Pancreas (tissue), 10 donors: ENCODE measurements around the gene PDLIM5. TPM values are rescaled to one million over a fixed set of nuclear protein-coding genes. Genes with fewer than 3 reads are reported as not detected.

Experiments
- ATAC-seq, 4 donors: fragments of 200-7000 bp; cut with Tn5 transposase; one replicate each; pipeline versions ENCODE4 v1.8.0 to v1.9.1; 2020; ENCODE audit warnings: mild to moderate bottlenecking in 4 of 4, moderate library complexity in 4 of 4
- DNase-seq, 6 donors: peaks; one replicate each; pipeline ENCODE4 v3.0.0-alpha.2; 2020
- FAIRE-seq: peaks from 2 replicates; lab custom pipeline; 2012; peaks lifted over from hg19 to GRCh38; lab: Jason Lieb, UNC
- H3K27ac ChIP-seq, 4 donors: fragments of 200-600 bp; sonication (generic); 1 replicate in 3 of 4; 2 replicates in 1 of 4; pipeline versions ENCODE4 v1.5.0 to v1.8.0; 2020
- H3K27me3 ChIP-seq, 4 donors: fragments of 200-600 bp; one replicate each; pipeline ENCODE4 v1.8.0; 2021
- H3K36me3 ChIP-seq, 3 donors: fragments of 200-600 bp; sonication (generic) in 1 of 3; one replicate each; pipeline versions ENCODE4 v1.5.0 to v1.8.0; 2020 to 2021
- H3K4me1 ChIP-seq, 3 donors: fragments of 200-600 bp; one replicate each; pipeline ENCODE4 v1.8.0; 2021
- H3K4me3 ChIP-seq, 4 donors: fragments of 200-600 bp; sonication (generic) in 2 of 4; one replicate each; pipeline versions ENCODE4 v1.5.0 to v1.8.0; 2020 to 2021
- H3K9me3 ChIP-seq, 4 donors: fragments of 200-600 bp; one replicate each; pipeline ENCODE4 v1.8.0; 2021
- WGBS, 2 donors: extraction: QIAGEN DNeasy Blood & Tissue Kit; methylation state at CpG; one replicate each; pipeline ENCODE4 v1.1.7; 2013; 5-methylcytosine and 5-hydroxymethylcytosine counted together
- intact Hi-C, 3 donors: fragments of 100-400 bp; cut with DNase I; formaldehyde crosslinking; loops; one replicate each; pipeline versions ENCODE4 v1.11.1 to v1.14.2; 2022
- polyA plus RNA-seq, 2 donors: library from polyadenylated mRNA; stranded (reverse); fragments of 200-250 nt; gene quantifications; one replicate each; pipeline ENCODE4 v1.2.3, GENCODE V29; 2013
- total RNA-seq, 6 donors: library from RNA; stranded (reverse); fragmentation: NEBNext Ultra II Directional in 4 of 6; extraction: Animal tissue kit (Norgen Biotek cat#: 25700) in 4 of 6; gene quantifications; one replicate each; pipeline versions ENCODE4 v1.2.1 to v1.2.4, GENCODE V29; 2021 to 2023
- TF ChIP-seq, protein P1 (sequence below), 4 donors: fragments of 200-600 bp; sonication (generic) in 3 of 4; IDR thresholded peaks; one replicate each; pipeline versions ENCODE4 v1.5.0 to v1.8.0; 2021; ENCODE audit warnings: antibody characterized with exemption in 4 of 4
- donor health status: healthy with polysubstance abuse.
- donor health status: DM: no; HTN: no; CAD: no; lungs with moderate emphysema.
- donor health status: DM: no; HTN: no; CAD: no.
- donor health status: control.
- donor health status: control.
- donor health status: Bipolar disorder and iron deficiency.
- donor health status: DM: yes; HTN: yes; CAD: no.
- donor health status: DM: no; HTN: no; CAD: no.
- donor health status: DM: no; HTN: no; CAD: no.
- donor health status: DM: yes; HTN: yes; CAD: no.

PDLIM5 gene
- total and polyA plus RNA-seq, 8 donors = 13.2 to 99.0 (median 49.8) TPM

DNA sequence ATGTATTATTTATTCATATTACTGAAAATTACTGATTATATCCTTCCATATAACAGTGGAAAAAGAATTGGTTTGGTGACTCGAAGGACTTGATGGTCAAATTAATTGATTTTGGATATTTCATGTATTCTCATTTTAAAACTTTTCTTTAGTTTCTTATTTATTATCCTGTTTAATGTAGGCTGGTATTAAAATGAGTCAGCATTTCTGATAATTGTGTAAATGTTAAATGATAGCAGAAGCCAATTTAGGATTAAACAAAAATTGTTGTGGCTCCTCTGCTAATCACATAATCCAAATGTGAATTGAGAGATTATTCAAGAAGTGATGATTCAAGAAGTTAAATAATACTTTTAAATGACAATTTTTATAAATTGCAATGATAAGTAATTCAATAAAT lies 38.7 kb downstream of the PDLIM5 start:
- no peak for DNase-seq
- no peak for ATAC-seq
- Histone ChIP-seq H3K27me3 (no peaks in the 10 kb centered on the region), H3K27ac (no peak overlapping the region), H3K4me3 (no peak overlapping the region), H3K4me1 (peaks cover 0 to 9% (median 7%) of the 10 kb centered on the region in 3 donors), H3K9me3 (no peaks in the 10 kb centered on the region), H3K36me3 (no peaks in the 10 kb centered on the region)
- 96 to 98% methylated on average over 1 of the region's 1 CpG for WGBS, 2 donors
- FAIRE-seq = peak; percentile 87
- intact Hi-C loops = no loop called here
- TF ChIP-seq, protein P1, sequence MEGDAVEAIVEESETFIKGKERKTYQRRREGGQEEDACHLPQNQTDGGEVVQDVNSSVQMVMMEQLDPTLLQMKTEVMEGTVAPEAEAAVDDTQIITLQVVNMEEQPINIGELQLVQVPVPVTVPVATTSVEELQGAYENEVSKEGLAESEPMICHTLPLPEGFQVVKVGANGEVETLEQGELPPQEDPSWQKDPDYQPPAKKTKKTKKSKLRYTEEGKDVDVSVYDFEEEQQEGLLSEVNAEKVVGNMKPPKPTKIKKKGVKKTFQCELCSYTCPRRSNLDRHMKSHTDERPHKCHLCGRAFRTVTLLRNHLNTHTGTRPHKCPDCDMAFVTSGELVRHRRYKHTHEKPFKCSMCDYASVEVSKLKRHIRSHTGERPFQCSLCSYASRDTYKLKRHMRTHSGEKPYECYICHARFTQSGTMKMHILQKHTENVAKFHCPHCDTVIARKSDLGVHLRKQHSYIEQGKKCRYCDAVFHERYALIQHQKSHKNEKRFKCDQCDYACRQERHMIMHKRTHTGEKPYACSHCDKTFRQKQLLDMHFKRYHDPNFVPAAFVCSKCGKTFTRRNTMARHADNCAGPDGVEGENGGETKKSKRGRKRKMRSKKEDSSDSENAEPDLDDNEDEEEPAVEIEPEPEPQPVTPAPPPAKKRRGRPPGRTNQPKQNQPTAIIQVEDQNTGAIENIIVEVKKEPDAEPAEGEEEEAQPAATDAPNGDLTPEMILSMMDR (IDR thresholded peaks at IDR 0.05) = no peak

DNA sequence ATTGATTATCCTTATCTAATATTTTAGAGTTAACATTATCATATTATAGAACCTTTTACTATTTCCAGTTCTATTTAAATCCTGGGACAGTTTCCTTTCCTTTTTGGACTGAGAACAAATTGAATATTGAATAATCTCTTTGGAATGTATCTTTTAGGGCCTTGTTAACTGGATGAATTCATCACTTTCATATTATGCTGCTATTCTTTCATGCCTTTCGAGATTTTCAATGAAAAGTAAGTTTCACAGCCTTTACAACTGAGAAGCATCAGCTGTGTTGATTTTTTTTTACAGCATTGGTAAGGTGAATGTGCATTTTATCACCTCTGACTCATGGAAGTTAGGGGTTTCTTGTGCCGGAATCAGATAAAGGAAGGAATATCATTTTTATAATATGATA lies 39.6 kb downstream of the PDLIM5 start:
- H3K4me3 ChIP-seq = no peak overlapping the region
- no peak for FAIRE-seq
- peaks cover 0 to 9% (median 7%) of the 10 kb centered on the region in 3 donors for H3K4me1 ChIP-seq
- intact Hi-C loops = no loop called here
- 64 to 67% methylated on average over 2 of the region's 2 CpGs for WGBS, 2 donors
- no peak for DNase-seq
- H3K36me3 ChIP-seq = no peaks in the 10 kb centered on the region
- no peaks in the 10 kb centered on the region for H3K27me3 ChIP-seq
- TF ChIP-seq, protein P1 (IDR thresholded peaks at IDR 0.05) = no peak
- H3K9me3 ChIP-seq = no peaks in the 10 kb centered on the region
- no peak overlapping the region for H3K27ac ChIP-seq
- no peak for ATAC-seq

DNA sequence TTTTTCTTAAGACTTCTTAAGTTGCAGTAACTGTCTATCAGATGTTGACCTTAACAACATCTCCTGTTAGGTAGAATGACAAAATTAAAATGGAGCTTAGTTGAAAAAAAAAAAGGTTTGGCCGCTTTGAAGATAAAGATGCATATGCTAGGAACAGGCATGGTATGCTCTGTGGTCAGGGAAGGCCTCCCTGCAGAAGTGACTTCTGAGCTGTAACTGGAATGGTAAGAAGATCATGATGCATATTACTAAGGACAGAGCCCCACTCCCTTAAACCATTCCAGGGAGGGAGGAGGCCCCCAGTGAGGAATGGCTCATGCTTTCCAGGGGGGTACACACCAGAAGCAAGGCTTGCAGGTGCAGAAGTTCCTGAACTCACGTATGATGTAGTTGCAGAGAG lies 43.7 kb downstream of the PDLIM5 start:
- TF ChIP-seq, protein P1 (IDR thresholded peaks at IDR 0.05) = no peak
- peaks cover 0 to 9% (median 7%) of the 10 kb centered on the region in 3 donors for H3K4me1 ChIP-seq
- no peaks in the 10 kb centered on the region for H3K9me3 ChIP-seq
- intact Hi-C loops = no loop called here
- DNase-seq (no peak), FAIRE-seq (no peak), ATAC-seq (no peak)
- H3K27ac ChIP-seq = no peak overlapping the region
- H3K4me3 ChIP-seq = no peak overlapping the region
- no peaks in the 10 kb centered on the region for H3K27me3 ChIP-seq
- H3K36me3 ChIP-seq = no peaks in the 10 kb centered on the region
- WGBS, 2 donors = 91 to 92% methylated on average over 2 of the region's 2 CpGs

DNA sequence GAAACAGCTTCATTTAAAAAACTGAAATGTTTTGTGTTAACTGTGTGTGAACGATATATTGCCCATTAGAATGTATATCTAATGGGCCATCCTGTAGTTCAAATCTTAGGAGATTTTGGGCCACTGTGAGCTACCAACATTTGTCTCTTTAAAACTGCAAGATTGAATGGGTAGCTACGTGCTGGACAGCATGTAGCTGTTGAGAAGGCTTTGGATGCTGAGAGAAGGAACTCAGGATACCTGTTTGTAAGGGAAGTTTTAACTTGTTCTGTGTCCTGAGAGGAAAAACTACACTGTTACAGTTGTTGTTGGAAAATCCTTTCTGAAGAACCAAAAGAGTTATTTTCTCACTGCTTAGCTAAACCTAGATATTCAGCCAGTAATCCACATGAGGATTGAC lies 45.9 kb downstream of the PDLIM5 start:
- WGBS, 2 donors = 75 to 85% methylated on average over 2 of the region's 2 CpGs
- Histone ChIP-seq H3K4me3 (no peak overlapping the region), H3K9me3 (no peaks in the 10 kb centered on the region), H3K27ac (no peak overlapping the region), H3K27me3 (no peaks in the 10 kb centered on the region), H3K36me3 (no peaks in the 10 kb centered on the region), H3K4me1 (no peaks in the 10 kb centered on the region)
- ATAC-seq (no peak), FAIRE-seq (no peak), DNase-seq (no peak)
- TF ChIP-seq, protein P1 (IDR thresholded peaks at IDR 0.05) = no peak
- intact Hi-C loops = no loop called here

DNA sequence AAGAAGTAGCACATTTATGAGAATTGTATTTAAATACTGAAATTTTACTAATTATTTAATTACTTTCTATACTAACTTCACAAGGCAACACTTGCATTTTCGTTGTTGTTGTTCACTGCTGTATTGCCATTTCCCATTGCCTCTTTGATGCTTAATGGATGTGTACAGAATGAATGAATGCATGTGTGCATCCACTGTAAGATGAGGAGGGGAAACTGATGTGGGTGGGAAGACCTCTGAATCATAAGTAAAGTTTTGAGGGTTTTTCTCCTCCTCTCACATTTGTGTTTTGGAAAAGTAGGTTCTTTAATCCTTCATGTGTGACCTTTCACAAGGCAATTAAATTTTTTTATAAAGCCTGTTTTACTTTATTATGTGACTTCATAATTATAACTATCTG lies 46.8 kb downstream of the PDLIM5 start:
- Histone ChIP-seq H3K27me3 (no peaks in the 10 kb centered on the region), H3K4me3 (no peak overlapping the region), H3K36me3 (no peaks in the 10 kb centered on the region), H3K9me3 (no peaks in the 10 kb centered on the region), H3K27ac (no peak overlapping the region), H3K4me1 (no peaks in the 10 kb centered on the region)
- 84 to 89% methylated on average over 1 of the region's 1 CpG for WGBS, 2 donors
- FAIRE-seq (no peak), DNase-seq (no peak), ATAC-seq (no peak)
- intact Hi-C loops = no loop called here
- TF ChIP-seq, protein P1 (IDR thresholded peaks at IDR 0.05) = no peak
